Fibroblast of lung (primary cell): ENCODE measurements around the gene LYAR. TPM values are rescaled to one million over a fixed set of nuclear protein-coding genes. Genes with fewer than 3 reads are reported as not detected.

Source experiments
- DNase-seq, 2 donors: peaks; one replicate each; pipeline versions ENCODE4 v3.0.0 to v3.0.0-alpha.2; 2010; ENCODE audit warnings: low read depth in 2 of 2
- H2AFZ ChIP-seq: 2 replicates; pipeline ENCODE4 v1.5.1; 2012; ENCODE audit warnings: low read length, control low read depth, inconsistent platforms
- H3K27ac ChIP-seq: 2 replicates; pipeline ENCODE4 v1.5.1; 2011; ENCODE audit warnings: low read length, control low read depth; ENCODE audit not compliant: insufficient read depth
- H3K27me3 ChIP-seq: 2 replicates; pipeline ENCODE4 v1.5.1; 2011; ENCODE audit warnings: mild to moderate bottlenecking, low read length; ENCODE audit not compliant: control insufficient read depth, insufficient read depth
- H3K36me3 ChIP-seq: 2 replicates; pipeline ENCODE4 v1.5.1; 2011; ENCODE audit warnings: low read length; ENCODE audit not compliant: control insufficient read depth, insufficient read depth
- H3K4me1 ChIP-seq: 2 replicates; pipeline ENCODE4 v1.5.1; 2011; ENCODE audit warnings: low read length; ENCODE audit not compliant: control insufficient read depth, insufficient read depth; ENCODE audit errors: extremely low read depth
- H3K4me2 ChIP-seq: 2 replicates; pipeline ENCODE4 v1.5.1; 2011; ENCODE audit warnings: low read length, control low read depth; ENCODE audit not compliant: insufficient read depth; ENCODE audit errors: extremely low read depth
- H3K4me3 ChIP-seq, 4 experiments: fragments of 200-600 bp in 1 of 4; sonication (generic) in 1 of 4; replicated peaks in 1 of 4; 2 replicates each; pipeline ENCODE4 v1.5.1; 2011 to 2016; ENCODE audit warnings: low read length in 4 of 4, low read depth in 3 of 4, mild to moderate bottlenecking in 3 of 4, control low read depth in 2 of 4, inconsistent platforms in 1 of 4, mixed read lengths in 1 of 4; ENCODE audit not compliant: insufficient read depth in 1 of 4; ENCODE audit errors: control extremely low read depth in 1 of 4
- H3K79me2 ChIP-seq: 2 replicates; pipeline ENCODE4 v1.5.1; 2012; ENCODE audit warnings: mild to moderate bottlenecking, low read length, inconsistent platforms; ENCODE audit not compliant: control insufficient read depth, insufficient read depth
- H3K9ac ChIP-seq: 2 replicates; pipeline ENCODE4 v1.5.1; 2011; ENCODE audit warnings: mild to moderate bottlenecking, low read length, control low read depth; ENCODE audit not compliant: insufficient read depth
- H3K9me3 ChIP-seq: 2 replicates; pipeline ENCODE4 v1.5.1; 2012; ENCODE audit warnings: low read depth, low read length; ENCODE audit not compliant: control insufficient read depth, insufficient read depth
- H4K20me1 ChIP-seq: 2 replicates; pipeline ENCODE4 v1.5.1; 2011; ENCODE audit warnings: low read length; ENCODE audit not compliant: control insufficient read depth, insufficient read depth; ENCODE audit errors: extremely low read depth
- EZH2 ChIP-seq: IDR thresholded peaks from 2 replicates; pipeline ENCODE4 v1.5.1; 2012; ENCODE audit warnings: low read length, control low read depth, mild to moderate bottlenecking; ENCODE audit errors: missing control alignments
- polyA plus RNA-seq, 2 donors: library from polyadenylated mRNA; depleted of rRNA in 1 of 2; stranded (reverse) in 1 of 2; unstranded in 1 of 2; fragments of >200 nt; gene quantifications; 2 replicates each; pipeline ENCODE4 v1.2.1, GENCODE V29; 2011 to 2012; ENCODE audit warnings: missing spikeins in 1 of 2
- total RNA-seq: library from RNA; depleted of rRNA; stranded (reverse); fragments of >200 nt; gene quantifications from 2 replicates; pipeline ENCODE4 v1.2.1, GENCODE V29; 2014
- TF ChIP-seq, protein P1 (sequence below), 2 donors: IDR thresholded peaks in 1 of 2; conservative IDR thresholded peaks in 1 of 2; 1 replicate in 1 of 2; 2 replicates in 1 of 2; pipeline ENCODE4 v1.5.1; 2011 to 2012; ENCODE audit warnings: low read length in 2 of 2, control low read depth in 1 of 2, inconsistent platforms in 1 of 2, low read depth in 1 of 2, mild to moderate bottlenecking in 1 of 2

LYAR gene
- total and polyA plus RNA-seq, 2 donors (not counting 1 experiment from before 2014, with no cell fraction given), result 10.1 to 11.1 TPM

DNA sequence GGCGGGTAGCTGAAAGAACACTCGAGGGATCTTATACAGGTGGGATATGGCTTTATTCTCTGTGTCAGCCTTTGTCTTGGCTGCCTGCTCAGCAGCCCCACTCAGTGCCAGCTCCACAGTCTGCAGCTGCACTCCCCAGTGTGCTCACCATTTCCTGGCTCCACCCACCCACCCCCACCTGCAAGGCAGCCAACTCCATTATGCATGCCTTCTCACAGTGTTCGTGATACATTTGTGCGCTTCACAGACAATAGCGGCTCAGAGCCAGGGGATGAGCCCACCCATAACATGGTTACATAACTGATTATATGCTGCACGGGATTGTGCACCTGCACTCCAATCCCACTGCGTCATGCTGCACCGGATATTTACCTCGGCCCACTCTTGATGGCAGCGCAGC is 33.2 kb downstream of the LYAR start:
- H3K36me3 ChIP-seq, result no peaks in the 10 kb centered on the region
- TF ChIP-seq EZH2, result no peak
- TF ChIP-seq, protein P1, sequence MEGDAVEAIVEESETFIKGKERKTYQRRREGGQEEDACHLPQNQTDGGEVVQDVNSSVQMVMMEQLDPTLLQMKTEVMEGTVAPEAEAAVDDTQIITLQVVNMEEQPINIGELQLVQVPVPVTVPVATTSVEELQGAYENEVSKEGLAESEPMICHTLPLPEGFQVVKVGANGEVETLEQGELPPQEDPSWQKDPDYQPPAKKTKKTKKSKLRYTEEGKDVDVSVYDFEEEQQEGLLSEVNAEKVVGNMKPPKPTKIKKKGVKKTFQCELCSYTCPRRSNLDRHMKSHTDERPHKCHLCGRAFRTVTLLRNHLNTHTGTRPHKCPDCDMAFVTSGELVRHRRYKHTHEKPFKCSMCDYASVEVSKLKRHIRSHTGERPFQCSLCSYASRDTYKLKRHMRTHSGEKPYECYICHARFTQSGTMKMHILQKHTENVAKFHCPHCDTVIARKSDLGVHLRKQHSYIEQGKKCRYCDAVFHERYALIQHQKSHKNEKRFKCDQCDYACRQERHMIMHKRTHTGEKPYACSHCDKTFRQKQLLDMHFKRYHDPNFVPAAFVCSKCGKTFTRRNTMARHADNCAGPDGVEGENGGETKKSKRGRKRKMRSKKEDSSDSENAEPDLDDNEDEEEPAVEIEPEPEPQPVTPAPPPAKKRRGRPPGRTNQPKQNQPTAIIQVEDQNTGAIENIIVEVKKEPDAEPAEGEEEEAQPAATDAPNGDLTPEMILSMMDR (conservative IDR thresholded peaks at IDR 0.05 in 1 of 2, IDR thresholded peaks at IDR 0.05 in 1 of 2; ENCODE audit: low read depth in 1 of 2, low read length in 2 of 2), result no peak
- no peaks in the 10 kb centered on the region for H3K79me2 ChIP-seq
- no peak overlapping the region for H3K4me3 ChIP-seq
- H3K4me2 ChIP-seq, result no peak overlapping the region
- DNase-seq, result no peak
- H3K27ac ChIP-seq, result no peak overlapping the region
- no peaks in the 10 kb centered on the region for H4K20me1 ChIP-seq
- no peak overlapping the region for H2AFZ ChIP-seq
- no peaks in the 10 kb centered on the region for H3K4me1 ChIP-seq
- no peaks in the 10 kb centered on the region for H3K9me3 ChIP-seq
- no peak overlapping the region for H3K9ac ChIP-seq
- peaks cover 4% of the 10 kb centered on the region for H3K27me3 ChIP-seq

DNA sequence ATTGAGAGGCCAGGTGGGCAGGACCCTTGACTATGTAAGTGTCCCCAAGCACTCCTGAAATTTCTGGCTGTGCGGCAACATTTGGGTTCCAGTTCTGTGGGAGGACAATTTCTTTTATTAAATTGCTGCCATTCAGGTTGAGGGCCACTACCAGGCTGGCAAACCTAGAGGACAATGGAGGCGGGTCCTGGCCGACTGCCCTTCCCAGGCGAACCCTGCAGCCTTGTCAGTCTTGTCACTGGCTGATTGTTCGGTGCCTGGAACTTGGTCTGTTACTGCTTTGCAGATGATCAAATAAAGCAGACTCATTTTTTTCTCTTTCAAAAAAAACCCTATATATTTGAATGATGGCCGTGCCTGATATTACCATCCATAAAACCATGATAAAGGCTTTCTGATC is 35.3 kb downstream of the LYAR start:
- Histone ChIP-seq H3K4me2 (no peak overlapping the region), H3K4me3 (no peak overlapping the region), H4K20me1 (no peaks in the 10 kb centered on the region), H3K36me3 (no peaks in the 10 kb centered on the region), H2AFZ (no peak overlapping the region), H3K27me3 (peaks cover 4% of the 10 kb centered on the region), H3K9ac (no peak overlapping the region), H3K4me1 (no peaks in the 10 kb centered on the region), H3K27ac (no peak overlapping the region), H3K9me3 (no peaks in the 10 kb centered on the region), H3K79me2 (no peaks in the 10 kb centered on the region)
- TF ChIP-seq, protein P1 (conservative IDR thresholded peaks at IDR 0.05 in 1 of 2, IDR thresholded peaks at IDR 0.05 in 1 of 2; ENCODE audit: low read depth in 1 of 2, low read length in 2 of 2), result no peak
- no peak for TF ChIP-seq EZH2
- no peak for DNase-seq

DNA sequence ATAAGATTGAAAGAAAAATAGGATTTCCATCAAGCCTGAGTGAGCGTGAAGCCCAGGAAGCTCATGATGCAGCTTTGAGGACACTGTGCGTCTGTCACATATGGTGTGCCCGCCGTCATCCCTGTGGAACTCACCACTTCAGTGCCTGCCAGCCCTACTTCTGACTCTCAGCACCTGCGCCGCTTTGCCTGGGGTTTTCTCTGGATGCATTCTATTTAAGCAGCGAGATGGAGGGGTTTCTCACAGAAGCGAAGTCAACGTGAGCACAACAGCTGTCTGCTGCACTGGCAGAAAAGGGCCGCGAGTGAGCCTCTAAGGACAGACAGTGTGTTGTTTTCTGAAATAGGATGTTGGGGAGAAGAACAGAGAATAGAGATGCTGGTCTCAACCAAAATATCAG is 35.8 kb downstream of the LYAR start:
- Histone ChIP-seq H3K36me3 (no peaks in the 10 kb centered on the region), H2AFZ (no peak overlapping the region), H3K9me3 (no peaks in the 10 kb centered on the region), H3K9ac (no peak overlapping the region), H3K4me3 (no peak overlapping the region), H3K4me2 (no peak overlapping the region), H3K27ac (no peak overlapping the region), H4K20me1 (no peaks in the 10 kb centered on the region), H3K27me3 (peaks cover 4% of the 10 kb centered on the region), H3K79me2 (no peaks in the 10 kb centered on the region), H3K4me1 (no peaks in the 10 kb centered on the region)
- DNase-seq, result no peak
- no peak for TF ChIP-seq EZH2
- TF ChIP-seq, protein P1 (conservative IDR thresholded peaks at IDR 0.05 in 1 of 2, IDR thresholded peaks at IDR 0.05 in 1 of 2; ENCODE audit: low read depth in 1 of 2, low read length in 2 of 2), result no peak
